ENCODE data around the gene PPIL4.

GRCh38 chr6:149565527-149566409 lies 19.9 kb upstream of the PPIL4 start, which contains the start of gene GINM1:
- TF ChIP-seq POLR2A (IDR thresholded peaks at IDR 0.05; ENCODE audit: low read length) (no peak), GATA1 (IDR thresholded peaks at IDR 0.05; ENCODE audit: low read depth, low read length) (no peak)

All from erythroblast (primary cell).